Retina (tissue), 1 donor: Measurements from ENCODE around the gene KLK15.
"Not testable (repeated sequence)": the region's sequence is repeated elsewhere in the genome, so short reads cannot be mapped to it uniquely, and the experiment has no call there.

ENCODE experiments used
- DNase-seq: peaks from one replicate; pipeline ENCODE4 v3.0.0-alpha.2; 2016

KLK15 gene

GRCh38 chr19:50820086-50820485, 13.3 kb downstream of the KLK15 start:
- DNase-seq, result no peak

- no peak for DNase-seq
Observed at GRCh38 chr19:50819636-50820035, 13.7 kb downstream of the KLK15 start.

- no peak for DNase-seq
Observed at GRCh38 chr19:50818859-50819472, 14.4 kb downstream of the KLK15 start.

GRCh38 chr19:50817941-50818858, 15.2 kb downstream of the KLK15 start:
- peak; percentile 86 for DNase-seq

GRCh38 chr19:50815439-50815838, 17.9 kb downstream of the KLK15 start:
- DNase-seq, result no peak

GRCh38 chr19:50814883-50815282, 18.5 kb downstream of the KLK15 start:
- DNase-seq, result no peak

- DNase-seq, result no peak
Observed at GRCh38 chr19:50812474-50812873, 20.9 kb downstream of the KLK15 start.

GRCh38 chr19:50811622-50812238, 21.6 kb downstream of the KLK15 start:
- DNase-seq, result not testable (repeated sequence)

- no peak for DNase-seq
Observed at GRCh38 chr19:50808856-50809255, 24.5 kb downstream of the KLK15 start.

- peak; percentile 100 for DNase-seq
Observed at GRCh38 chr19:50804420-50805272, 28.7 kb downstream of the KLK15 start.

GRCh38 chr19:50803633-50804419, 29.5 kb downstream of the KLK15 start:
- no peak for DNase-seq

- no peak for DNase-seq
Observed at GRCh38 chr19:50801107-50801506, 32.3 kb downstream of the KLK15 start.

- DNase-seq, result no peak
Observed at GRCh38 chr19:50799547-50799851, 33.9 kb downstream of the KLK15 start.

GRCh38 chr19:50798659-50799546, 34.5 kb downstream of the KLK15 start:
- DNase-seq, result no peak

GRCh38 chr19:50797781-50798658, 35.4 kb downstream of the KLK15 start:
- DNase-seq, result no peak

GRCh38 chr19:50797429-50797780, 36.0 kb downstream of the KLK15 start:
- DNase-seq, result no peak

GRCh38 chr19:50796634-50797428, 36.5 kb downstream of the KLK15 start:
- DNase-seq, result no peak

- no peak for DNase-seq
Observed at GRCh38 chr19:50796128-50796633, 37.2 kb downstream of the KLK15 start.

- DNase-seq, result no peak
Observed at GRCh38 chr19:50795664-50796073, 37.7 kb downstream of the KLK15 start.
